K562 (cell line): ENCODE results near the gene LY6G6C. TPM values are rescaled to one million over a fixed set of nuclear protein-coding genes. Genes with fewer than 3 reads are reported as not detected.

Source experiments
- ARID1B ChIP-seq: fragments of 450-650 bp; IDR thresholded peaks from 2 replicates; pipeline ENCODE4 v1.6.1; 2016; ENCODE audit warnings: antibody characterized with exemption, mild to moderate bottlenecking, inconsistent platforms
- CSDE1 ChIP-seq, 2 experiments: fragments of 450-650 bp; IDR thresholded peaks; 2 replicates each; pipeline ENCODE4 v1.6.1; 2016; ENCODE audit warnings: mild to moderate bottlenecking in 1 of 2
- GABPB2 ChIP-seq: fragments of 250-450 bp; sonication (Bioruptor Pico); conservative IDR thresholded peaks from 2 replicates; pipeline ENCODE4 v1.5.1; 2021; ENCODE audit warnings: mild to moderate bottlenecking
- HDAC3 ChIP-seq: fragments of 450-650 bp; IDR thresholded peaks from 2 replicates; pipeline ENCODE4 v1.6.1; 2018; ENCODE audit warnings: borderline replicate concordance, mild to moderate bottlenecking, moderate library complexity; ENCODE audit not compliant: partially characterized antibody
- MCM2 ChIP-seq: fragments of 450-650 bp; IDR thresholded peaks from 2 replicates; pipeline ENCODE4 v1.6.1; 2017; ENCODE audit warnings: low read depth, mild to moderate bottlenecking
- MGA ChIP-seq: fragments of 450-650 bp; IDR thresholded peaks from 2 replicates; pipeline ENCODE4 v1.6.1; 2016; ENCODE audit warnings: mild to moderate bottlenecking, moderate library complexity
- MYBL2 ChIP-seq, 2 experiments: fragments of 450-650 bp in 1 of 2; sonication (generic) in 1 of 2; formaldehyde crosslinking in 1 of 2; IDR thresholded peaks; 2 replicates each; pipeline versions ENCODE4 v1.6.1 to v1.8.1; 2017 to 2022; ENCODE audit warnings: borderline replicate concordance in 1 of 2, inconsistent platforms in 1 of 2, low read depth in 1 of 2, mild to moderate bottlenecking in 1 of 2, missing genetic modification reagents in 1 of 2, moderate library complexity in 1 of 2
- PPARD ChIP-seq: fragments of 250-450 bp; sonication (Bioruptor Pico); IDR thresholded peaks from 2 replicates; pipeline ENCODE4 v1.8.0; 2022; ENCODE audit warnings: inconsistent platforms, mild to moderate bottlenecking, moderate library complexity
- RBM14 ChIP-seq: fragments of 200-400 bp; formaldehyde crosslinking; IDR thresholded peaks from 2 replicates; pipeline ENCODE4 v1.6.1; 2018; ENCODE audit warnings: low read depth, mild to moderate bottlenecking, low read length, moderate library complexity, borderline replicate concordance; ENCODE audit not compliant: insufficient read depth
- STAT5A ChIP-seq: IDR thresholded peaks from 2 replicates; pipeline ENCODE4 v1.6.1; 2012; ENCODE audit warnings: low read length, inconsistent platforms, borderline replicate concordance
- polyA plus RNA-seq, 8 experiments: library from polyadenylated mRNA; depleted of rRNA in 4 of 8; stranded (reverse) in 5 of 8; unstranded in 3 of 8; fragments of >200 nt; fragmentation: Nextera tagmentation in 2 of 8; fragmentation: Illumina TruSeq in 1 of 8; extraction: Ambion mirVana in 2 of 8; extraction: Trizol in 1 of 8; gene quantifications; 2 replicates each; pipeline versions ENCODE4 v1.2.1 to v1.2.3, GENCODE V29; 2011 to 2014; ENCODE audit warnings: inconsistent platforms in 1 of 8, missing spikeins in 1 of 8
- total RNA-seq, 7 experiments: library from RNA; depleted of rRNA in 6 of 7; stranded (reverse); fragments of >200 nt in 6 of 7; fragmentation: Illumina TruSeq in 2 of 7; extraction: Trizol in 2 of 7; gene quantifications; 2 replicates each; pipeline versions ENCODE4 v1.2.1 to v1.2.3, GENCODE V29; 2011 to 2021; ENCODE audit warnings: low replicate concordance in 1 of 7
- TF ChIP-seq, protein P1 (sequence below): fragments of 450-650 bp; IDR thresholded peaks from 2 replicates; pipeline ENCODE4 v1.6.1; 2016; ENCODE audit warnings: borderline replicate concordance

Gene LY6G6C
- total and polyA plus RNA-seq, 9 of the 15 experiments (the other 6 are each of a cell fraction or from before 2014, with no cell fraction given): 0.06 to 0.20 TPM; not detected in 7

GRCh38 chr6:31736021-31736767, 14.6 kb upstream of the LY6G6C start, which contains the start of gene CLIC1 (continued):
- no peak for TF ChIP-seq MGA
- TF ChIP-seq RBM14: no peak
- TF ChIP-seq MYBL2 (IDR thresholded peaks at IDR 0.05; ENCODE audit: low read depth): no peak
- TF ChIP-seq MYBL2 (CRISPR knock-in tag; IDR thresholded peaks at IDR 0.05; ENCODE audit: borderline replicate concordance): no peak
- no peak for TF ChIP-seq CSDE1 (IDR thresholded peaks at IDR 0.05)
- TF ChIP-seq GABPB2 (CRISPR knock-in tag): peak; percentile 86; the same call in 1 of the 2 replicates
- no peak for TF ChIP-seq STAT5A
- TF ChIP-seq PPARD (CRISPR knock-in tag): no peak
- TF ChIP-seq ARID1B: no peak
- no peak for TF ChIP-seq HDAC3
- no peak; the same call in 1 of the 2 replicates for TF ChIP-seq MCM2
- TF ChIP-seq, protein P1, sequence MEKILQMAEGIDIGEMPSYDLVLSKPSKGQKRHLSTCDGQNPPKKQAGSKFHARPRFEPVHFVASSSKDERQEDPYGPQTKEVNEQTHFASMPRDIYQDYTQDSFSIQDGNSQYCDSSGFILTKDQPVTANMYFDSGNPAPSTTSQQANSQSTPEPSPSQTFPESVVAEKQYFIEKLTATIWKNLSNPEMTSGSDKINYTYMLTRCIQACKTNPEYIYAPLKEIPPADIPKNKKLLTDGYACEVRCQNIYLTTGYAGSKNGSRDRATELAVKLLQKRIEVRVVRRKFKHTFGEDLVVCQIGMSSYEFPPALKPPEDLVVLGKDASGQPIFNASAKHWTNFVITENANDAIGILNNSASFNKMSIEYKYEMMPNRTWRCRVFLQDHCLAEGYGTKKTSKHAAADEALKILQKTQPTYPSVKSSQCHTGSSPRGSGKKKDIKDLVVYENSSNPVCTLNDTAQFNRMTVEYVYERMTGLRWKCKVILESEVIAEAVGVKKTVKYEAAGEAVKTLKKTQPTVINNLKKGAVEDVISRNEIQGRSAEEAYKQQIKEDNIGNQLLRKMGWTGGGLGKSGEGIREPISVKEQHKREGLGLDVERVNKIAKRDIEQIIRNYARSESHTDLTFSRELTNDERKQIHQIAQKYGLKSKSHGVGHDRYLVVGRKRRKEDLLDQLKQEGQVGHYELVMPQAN: peak; percentile 93
